Stimulated activated CD8-positive, alpha-beta memory T cell treated with anti-CD3 and anti-CD28 coated beads, Interleukin-12 subunit alpha, Interleukin-12 subunit beta, amount 100 ng/mL, for 24 hours (primary cell): ENCODE measurements around the gene SYNJ2.

ENCODE experiments used
- DNase-seq: peaks from one replicate; pipeline ENCODE4 v3.0.0-alpha.2; 2020; ENCODE audit errors: extremely low read depth

The SYNJ2 gene

GRCh38 chr6:157996918-157997702, 15.4 kb downstream of the SYNJ2 start:
- DNase-seq: no peak

- no peak for DNase-seq
Observed at GRCh38 chr6:157997893-157998608, 16.4 kb downstream of the SYNJ2 start.

- no peak for DNase-seq
Observed at GRCh38 chr6:157998707-157999167, 17.1 kb downstream of the SYNJ2 start.

GRCh38 chr6:157999168-158000051, 17.7 kb downstream of the SYNJ2 start:
- DNase-seq: no peak

GRCh38 chr6:158000530-158001307, 19.1 kb downstream of the SYNJ2 start:
- DNase-seq: no peak

GRCh38 chr6:158002249-158002950, 20.7 kb downstream of the SYNJ2 start:
- DNase-seq: no peak

GRCh38 chr6:158002951-158003853, 21.5 kb downstream of the SYNJ2 start:
- no peak for DNase-seq

GRCh38 chr6:158003910-158004700, 22.4 kb downstream of the SYNJ2 start:
- no peak for DNase-seq

GRCh38 chr6:158004701-158005095, 23.0 kb downstream of the SYNJ2 start:
- no peak for DNase-seq

- DNase-seq: no peak
Observed at GRCh38 chr6:158005626-158006180, 24.0 kb downstream of the SYNJ2 start.

GRCh38 chr6:158006331-158006730, 24.7 kb downstream of the SYNJ2 start:
- no peak for DNase-seq

- DNase-seq: no peak
Observed at GRCh38 chr6:158006821-158007570, 25.3 kb downstream of the SYNJ2 start.

- DNase-seq: no peak
Observed at GRCh38 chr6:158008864-158009113, 27.1 kb downstream of the SYNJ2 start.

- no peak for DNase-seq
Observed at GRCh38 chr6:158009114-158009891, 27.6 kb downstream of the SYNJ2 start.

GRCh38 chr6:158009935-158010585, 28.4 kb downstream of the SYNJ2 start:
- no peak for DNase-seq

- DNase-seq: no peak
Observed at GRCh38 chr6:158010591-158011477, 29.2 kb downstream of the SYNJ2 start.
